ENCODE measurements around the gene HYAL1.

DNA sequence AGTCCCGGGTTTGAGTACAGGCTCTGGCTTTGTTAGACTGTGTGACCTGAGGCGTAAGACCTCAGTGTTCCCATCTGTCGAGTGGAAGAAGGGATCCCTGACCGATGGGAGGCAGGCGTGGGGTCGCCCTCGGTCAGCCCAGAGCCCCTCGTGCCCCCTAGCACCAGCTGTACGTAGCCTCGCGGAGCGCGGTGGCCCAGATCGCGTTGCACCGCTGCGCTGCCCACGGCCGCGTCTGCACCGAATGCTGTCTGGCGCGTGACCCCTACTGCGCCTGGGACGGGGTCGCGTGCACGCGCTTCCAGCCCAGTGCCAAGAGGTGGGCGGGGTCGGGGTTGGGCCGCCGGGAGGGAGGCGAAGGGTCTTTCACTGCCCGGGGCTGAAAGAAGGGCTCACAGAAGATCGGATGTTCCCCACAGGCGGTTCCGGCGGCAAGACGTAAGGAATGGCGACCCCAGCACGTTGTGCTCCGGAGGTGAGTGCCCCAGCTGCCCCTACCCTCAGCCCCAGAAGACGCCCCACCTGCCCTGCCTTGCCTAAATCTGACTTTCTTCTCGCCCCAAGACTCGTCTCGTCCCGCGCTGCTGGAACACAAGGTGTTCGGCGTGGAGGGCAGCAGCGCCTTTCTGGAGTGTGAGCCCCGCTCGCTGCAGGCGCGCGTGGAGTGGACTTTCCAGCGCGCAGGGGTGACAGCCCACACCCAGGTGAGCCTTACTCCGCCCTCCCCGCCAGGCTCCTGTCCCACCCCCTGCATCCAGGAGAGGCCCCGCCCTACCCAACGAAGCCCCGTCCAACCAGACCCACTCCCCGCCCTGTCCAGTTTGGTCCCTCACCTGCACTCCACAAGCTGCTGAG is 28.0 kb downstream of the HYAL1 start:
- TF ChIP-seq YY1 (IDR thresholded peaks at IDR 0.05; ENCODE audit: insufficient read depth, insufficient read length) (no peak), ZNF274 (IDR thresholded peaks at IDR 0.05; ENCODE audit: low read depth, low read length) (no peak), SUZ12 (IDR thresholded peaks at IDR 0.05; ENCODE audit: extremely low read depth, insufficient read depth, insufficient read length) (no peak)

Data from NT2/D1 (cell line).